Activated CD4-positive, CD25-positive, alpha-beta regulatory T cell treated with anti-CD3 and anti-CD28 coated beads, Interleukin-2, amount 50 U/mL, for 72 hours (primary cell): Measurements from ENCODE around the gene ARF6.
"Not testable (repeated sequence)": the region's sequence is repeated elsewhere in the genome, so short reads cannot be mapped to it uniquely, and the experiment has no call there.

Experiments used
- DNase-seq: peaks from one replicate; pipeline ENCODE4 v3.0.0; 2021

Gene ARF6

GRCh38 chr14:49909016-49909415 is 16.1 kb downstream of the ARF6 start:
- DNase-seq, result no peak

- DNase-seq, result no peak
Observed at GRCh38 chr14:49915085-49915484, 22.2 kb downstream of the ARF6 start.

GRCh38 chr14:49918706-49919105 is 25.8 kb downstream of the ARF6 start:
- DNase-seq, result no peak

GRCh38 chr14:49919825-49920659 is 27.2 kb downstream of the ARF6 start:
- no peak for DNase-seq

GRCh38 chr14:49920935-49921334 is 28.1 kb downstream of the ARF6 start:
- no peak for DNase-seq

- DNase-seq, result no peak
Observed at GRCh38 chr14:49921401-49921800, 28.5 kb downstream of the ARF6 start.

- no peak for DNase-seq
Observed at GRCh38 chr14:49923442-49923841, 30.6 kb downstream of the ARF6 start.

- no peak for DNase-seq
Observed at GRCh38 chr14:49923881-49924280, 31.0 kb downstream of the ARF6 start.

- DNase-seq, result no peak
Observed at GRCh38 chr14:49924852-49925251, 32.0 kb downstream of the ARF6 start.

GRCh38 chr14:49926803-49927202 is 33.9 kb downstream of the ARF6 start:
- DNase-seq, result no peak

GRCh38 chr14:49928015-49928414 is 35.1 kb downstream of the ARF6 start:
- no peak for DNase-seq

- DNase-seq, result no peak
Observed at GRCh38 chr14:49930720-49931119, 37.8 kb downstream of the ARF6 start.

GRCh38 chr14:49931523-49931922 is 38.6 kb downstream of the ARF6 start:
- DNase-seq, result no peak

GRCh38 chr14:49933128-49933527 is 40.2 kb downstream of the ARF6 start:
- DNase-seq, result no peak

- DNase-seq, result no peak
Observed at GRCh38 chr14:49933704-49934103, 40.8 kb downstream of the ARF6 start.

GRCh38 chr14:49934646-49935045 is 41.8 kb downstream of the ARF6 start:
- DNase-seq, result no peak

GRCh38 chr14:49935526-49935925 is 42.6 kb downstream of the ARF6 start:
- DNase-seq, result no peak

- DNase-seq, result not testable (repeated sequence)
Observed at GRCh38 chr14:49936246-49936645, 43.4 kb downstream of the ARF6 start.

GRCh38 chr14:49936882-49937281 is 44.0 kb downstream of the ARF6 start:
- DNase-seq, result not testable (repeated sequence)

- not testable (repeated sequence) for DNase-seq
Observed at GRCh38 chr14:49939215-49939614, 46.3 kb downstream of the ARF6 start.

- DNase-seq, result no peak
Observed at GRCh38 chr14:49939884-49940510, 47.1 kb downstream of the ARF6 start.

- no peak for DNase-seq
Observed at GRCh38 chr14:49940808-49941421, 48.0 kb downstream of the ARF6 start.

- no peak for DNase-seq
Observed at GRCh38 chr14:49942090-49942489, 49.2 kb downstream of the ARF6 start.

- no peak for DNase-seq
Observed at GRCh38 chr14:49944501-49944900, 51.6 kb downstream of the ARF6 start.
